Stimulated activated CD4-positive, alpha-beta T cell treated with anti-CD3 and anti-CD28 coated beads, TNF-alpha, amount 100 ng/mL, for 24 hours (primary cell): Measurements from ENCODE around the gene EEF1A2.
A peak's percentile ranks its signal among the peaks of the same experiment; 100 is the strongest.

Experiments
- DNase-seq, 3 experiments: peaks; one replicate each; pipeline ENCODE4 v3.0.0-alpha.2; 2020; ENCODE audit warnings: low read depth in 3 of 3

EEF1A2 gene

DNA sequence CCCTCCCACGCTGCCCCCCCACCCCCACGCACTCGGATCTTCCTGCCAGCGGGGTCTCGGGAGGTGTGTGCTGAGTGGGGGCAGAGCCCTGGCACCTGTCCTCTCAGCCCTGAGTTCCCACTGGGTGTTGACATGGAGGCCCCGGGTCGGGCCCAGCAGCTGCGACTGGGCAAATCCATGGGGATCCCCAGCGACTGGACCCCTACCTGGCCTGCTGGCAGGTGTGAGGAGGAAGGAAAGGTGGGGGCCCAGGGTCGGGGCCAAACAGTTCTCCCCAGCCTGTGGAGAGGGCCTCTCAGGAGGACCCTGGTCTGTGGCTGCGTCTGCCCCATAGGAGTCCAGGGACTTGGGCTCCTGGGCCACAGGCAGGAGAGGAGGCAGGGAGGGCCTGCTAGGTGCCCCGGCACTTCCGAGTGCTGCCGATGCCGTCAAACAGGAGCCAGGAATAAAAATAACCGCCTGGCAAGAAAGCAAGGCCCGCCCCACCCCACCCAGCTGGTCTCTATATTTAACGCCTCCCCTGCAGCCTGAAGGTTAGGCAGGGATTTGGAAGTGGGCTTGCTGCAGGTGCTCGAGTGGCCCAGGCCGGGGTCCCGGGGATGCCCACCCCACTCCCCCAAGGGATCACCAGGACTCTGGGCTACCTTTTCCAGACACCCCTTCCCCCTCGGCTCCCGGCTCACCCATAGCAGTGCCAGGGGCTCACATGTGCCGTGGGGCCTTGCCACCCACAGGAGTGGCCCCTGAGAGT lies 1.4 kb upstream of the EEF1A2 start:
- DNase-seq, result no peak

DNA sequence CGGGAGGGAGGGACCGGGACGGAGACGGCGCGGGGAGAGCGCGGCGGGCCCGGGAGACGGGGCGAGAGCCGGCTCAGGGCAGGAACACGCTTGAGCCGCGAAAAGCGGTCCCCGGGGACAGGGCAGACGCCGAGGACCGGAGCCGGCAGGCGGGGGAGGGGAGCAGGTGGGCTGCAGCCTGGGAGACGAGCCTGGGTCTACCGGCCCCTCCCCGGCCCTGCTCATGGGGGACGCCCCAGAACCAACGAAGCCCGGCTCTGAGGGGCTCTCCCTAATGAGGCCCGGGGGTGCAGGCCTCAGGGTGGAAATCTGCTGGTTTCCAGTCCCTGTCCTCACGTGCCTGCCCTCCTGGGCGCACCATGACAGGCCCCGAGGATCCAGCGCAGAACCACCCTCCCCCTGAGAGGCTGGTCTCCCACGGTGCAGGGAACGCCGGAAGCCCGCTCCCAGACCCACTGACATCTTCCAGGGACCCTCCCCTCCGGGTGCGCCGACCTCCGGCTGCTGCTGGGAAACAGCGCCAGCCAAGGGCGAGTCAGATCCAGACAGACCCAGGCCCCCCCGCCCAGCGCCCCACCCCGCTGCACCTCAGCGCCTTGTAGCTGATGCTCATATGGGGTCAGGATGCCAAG lies 571 bp upstream of the EEF1A2 start:
- no peak for DNase-seq

DNA sequence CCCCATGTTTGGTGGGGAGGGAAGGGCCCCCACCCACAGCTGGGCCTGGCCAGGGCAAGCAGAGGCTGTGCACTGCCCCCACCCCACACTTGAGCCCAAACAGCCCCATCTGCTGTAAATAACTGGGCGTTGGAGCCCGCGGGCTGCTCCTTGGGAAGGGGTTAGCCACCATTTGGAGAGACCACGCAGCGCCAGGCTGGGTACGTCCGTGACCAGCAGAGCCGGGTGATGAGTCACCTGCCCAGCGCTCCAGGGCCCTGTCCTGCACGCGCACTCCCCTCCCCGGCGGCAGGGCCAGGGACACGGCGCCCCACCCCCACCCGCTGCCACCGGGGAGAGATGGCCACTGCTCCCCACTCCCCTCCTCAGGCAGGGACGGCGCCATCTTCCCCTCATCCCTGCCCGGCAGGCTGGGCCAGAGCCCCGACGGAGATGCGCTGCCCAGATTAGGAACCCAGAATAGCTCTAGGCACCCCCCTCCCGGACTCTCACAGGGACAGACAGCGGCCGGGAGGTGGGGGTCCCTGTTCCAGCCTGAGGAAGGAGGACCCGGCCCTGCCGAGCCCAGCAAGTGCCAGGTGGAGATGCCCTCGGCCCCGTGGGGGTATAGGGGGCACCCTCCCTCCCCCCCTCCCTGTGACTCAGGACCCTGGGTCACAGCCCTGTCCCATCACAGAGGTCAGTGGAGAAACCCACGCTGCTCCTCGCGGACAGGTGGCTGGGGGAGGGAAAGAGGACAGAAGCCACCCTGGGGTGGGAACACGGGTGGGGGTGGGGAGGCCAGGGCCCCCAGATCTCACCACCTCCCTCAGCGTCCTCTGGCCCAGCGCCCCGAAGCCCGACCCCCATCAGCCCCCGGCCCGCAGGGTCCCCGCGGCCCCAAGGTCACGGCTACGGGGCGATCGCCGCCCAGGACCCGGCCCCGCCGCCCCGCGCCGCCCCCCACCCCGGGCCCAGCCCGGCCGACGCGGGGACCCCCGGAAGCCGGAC lies 642 bp downstream of the EEF1A2 start:
- DNase-seq, result no peak

DNA sequence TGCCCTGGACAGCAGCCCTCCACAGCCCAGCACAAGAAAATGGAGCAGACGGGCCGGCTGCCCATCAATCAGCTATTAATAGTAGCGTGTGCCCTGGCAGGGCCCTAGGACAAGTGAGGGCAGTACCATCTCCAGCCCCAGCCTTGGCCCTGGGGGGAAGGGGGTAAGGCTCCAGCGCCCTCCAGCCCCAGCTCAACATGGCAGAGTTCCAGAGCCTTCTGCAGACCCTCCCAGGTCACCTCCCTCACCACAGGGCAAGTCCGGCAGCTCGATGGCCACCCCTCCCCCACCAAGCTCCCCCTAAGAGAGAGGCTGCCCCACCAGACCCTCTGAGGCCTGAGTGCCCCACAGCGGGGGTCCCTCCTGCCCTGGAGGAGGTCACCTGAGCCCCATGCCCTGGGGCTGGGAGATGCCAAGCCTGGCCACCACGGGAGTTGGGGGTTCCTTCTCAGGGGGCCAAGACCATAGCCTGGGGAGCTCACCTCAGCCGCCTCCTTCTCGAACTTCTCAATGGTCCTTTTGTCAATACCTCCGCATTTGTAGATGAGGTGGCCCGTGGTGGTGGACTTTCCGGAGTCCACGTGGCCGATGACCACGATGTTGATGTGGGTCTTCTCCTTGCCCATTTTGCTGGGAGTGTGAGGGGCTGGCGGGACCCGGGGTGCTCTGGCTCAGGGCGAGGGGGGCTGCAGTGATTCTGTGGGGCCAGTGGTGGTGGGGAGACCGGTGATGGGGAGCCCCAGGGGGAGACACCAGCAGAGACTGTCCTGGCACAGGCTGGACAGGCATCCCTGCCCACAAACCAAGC lies 1.5 kb downstream of the EEF1A2 start:
- DNase-seq, result no peak

DNA sequence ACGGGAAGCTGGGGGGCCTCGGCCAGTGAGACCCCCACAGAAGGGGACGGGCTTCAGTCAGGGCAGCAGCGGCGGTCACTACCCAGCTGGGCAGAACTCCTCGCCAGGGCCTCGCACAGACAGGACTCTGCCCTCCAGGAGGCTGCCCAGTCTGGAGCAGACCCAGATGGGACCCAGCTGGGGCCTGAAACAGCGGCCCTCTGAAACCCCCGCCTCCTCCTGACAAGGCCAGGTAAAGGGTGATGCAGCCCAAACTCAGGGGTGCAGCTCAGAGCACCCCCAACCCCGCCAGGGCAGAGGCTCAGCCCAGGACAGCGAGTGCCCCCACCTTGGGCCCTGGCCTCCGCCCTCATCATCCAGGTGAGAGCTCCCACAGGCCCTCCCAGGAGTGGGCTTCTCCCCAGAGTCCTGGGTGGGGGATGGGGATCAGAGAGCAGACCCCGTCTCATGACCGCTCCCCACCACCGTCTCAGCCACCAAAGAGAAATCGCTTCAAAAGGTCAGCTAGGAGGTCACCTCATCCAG lies 2.2 kb downstream of the EEF1A2 start:
- DNase-seq, result no peak

DNA sequence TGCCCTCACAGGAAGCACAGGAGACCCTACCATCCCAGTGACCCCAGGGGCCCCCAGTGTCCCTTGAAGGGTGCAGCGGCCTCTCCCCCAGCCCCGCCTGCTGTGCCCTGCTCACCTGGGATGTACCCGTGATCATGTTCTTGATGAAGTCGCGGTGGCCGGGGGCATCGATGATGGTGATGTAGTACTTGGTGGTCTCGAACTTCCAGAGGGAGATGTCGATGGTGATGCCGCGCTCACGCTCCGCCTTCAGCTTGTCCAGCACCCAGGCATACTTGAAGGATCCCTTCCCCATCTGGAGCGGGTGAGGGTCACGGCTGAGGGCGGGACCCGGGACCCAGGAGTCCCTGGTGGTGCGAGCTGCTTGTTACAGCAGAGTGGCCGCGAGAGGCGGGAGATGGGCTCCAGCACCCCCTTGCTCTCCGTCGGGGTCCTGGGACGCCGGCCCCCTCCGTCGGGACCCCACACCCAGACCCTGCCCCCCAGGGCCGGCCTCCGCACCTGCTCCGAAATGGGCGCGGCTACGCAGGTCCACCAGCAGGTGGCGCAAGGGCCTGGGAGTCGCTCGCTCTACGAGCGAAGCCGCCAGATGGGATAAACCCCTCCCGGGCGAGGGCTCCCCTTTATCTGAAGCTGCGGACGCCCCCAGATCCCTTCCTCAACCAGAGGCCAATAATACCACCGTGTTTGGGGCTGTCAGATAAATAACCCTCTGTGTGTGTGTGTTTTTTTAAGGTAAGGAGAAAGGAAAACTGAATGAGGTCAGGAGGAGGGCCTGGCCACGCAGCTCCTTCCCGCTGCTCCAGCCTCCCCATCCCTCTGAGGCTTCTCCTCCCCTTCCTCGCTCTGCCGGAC lies 2.9 kb downstream of the EEF1A2 start:
- peak; percentile 58 to 71 (median 70) for DNase-seq

DNA sequence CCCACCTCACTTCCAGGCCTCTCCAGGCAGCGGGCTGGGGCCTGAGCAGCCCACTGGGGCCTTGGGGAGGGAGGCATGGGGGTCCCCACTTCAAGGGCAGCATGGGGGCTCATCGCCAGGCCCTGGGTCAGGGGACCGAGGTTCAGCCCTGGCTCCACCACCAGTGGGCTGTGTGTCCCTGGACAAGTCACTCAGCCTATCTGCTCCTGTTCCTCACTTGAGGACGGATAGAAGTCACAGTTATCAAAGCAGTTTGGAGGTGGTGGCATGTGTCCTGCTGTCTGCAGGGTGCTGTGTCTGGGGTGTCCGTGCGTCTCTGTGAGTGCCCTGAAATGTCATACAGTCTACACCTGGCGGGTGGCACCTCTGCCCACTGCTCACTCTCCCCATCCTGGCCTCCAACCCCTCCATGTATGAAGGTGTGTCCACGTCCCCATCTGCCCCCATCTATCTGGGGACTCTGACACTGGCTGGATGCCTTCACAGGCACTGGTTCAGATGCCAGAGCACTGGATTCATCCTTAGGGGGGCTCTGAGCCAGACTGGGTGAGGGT lies 3.6 kb downstream of the EEF1A2 start:
- DNase-seq, result no peak

DNA sequence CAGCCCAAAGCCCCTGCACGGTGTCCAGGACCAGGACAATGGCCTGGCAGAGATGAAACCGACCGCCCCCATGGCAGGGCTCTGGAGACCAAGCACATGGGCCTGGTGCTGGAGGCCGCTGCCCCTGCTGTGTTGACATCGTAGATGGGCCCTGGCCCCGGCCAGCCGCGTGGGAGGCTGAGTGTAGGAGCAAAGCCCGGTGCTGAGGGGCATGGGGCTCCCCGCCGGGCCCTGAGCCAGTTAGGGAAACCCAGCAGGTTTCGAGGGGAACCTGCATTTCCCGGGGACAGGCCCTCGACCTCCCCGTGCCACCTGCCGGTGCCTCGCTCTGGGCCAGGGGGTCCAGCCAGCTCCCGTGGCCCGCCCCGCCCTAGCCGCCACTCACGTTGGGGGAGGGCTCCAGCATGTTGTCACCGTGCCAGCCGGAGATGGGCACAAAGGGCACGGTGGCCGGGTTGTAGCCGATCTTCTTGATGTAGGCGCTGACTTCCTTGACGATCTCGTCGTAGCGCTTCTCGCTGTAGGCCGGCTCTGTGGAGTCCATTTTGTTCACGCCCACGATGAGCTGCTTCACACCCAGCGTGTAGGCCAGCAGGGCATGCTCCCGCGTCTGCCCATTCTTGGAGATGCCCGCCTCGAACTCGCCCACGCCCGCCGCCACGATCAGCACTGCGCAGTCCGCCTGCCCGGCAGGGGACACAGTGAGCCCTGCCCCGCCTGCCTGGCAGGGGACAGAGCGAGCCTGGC lies 4.3 kb downstream of the EEF1A2 start:
- no peak for DNase-seq

DNA sequence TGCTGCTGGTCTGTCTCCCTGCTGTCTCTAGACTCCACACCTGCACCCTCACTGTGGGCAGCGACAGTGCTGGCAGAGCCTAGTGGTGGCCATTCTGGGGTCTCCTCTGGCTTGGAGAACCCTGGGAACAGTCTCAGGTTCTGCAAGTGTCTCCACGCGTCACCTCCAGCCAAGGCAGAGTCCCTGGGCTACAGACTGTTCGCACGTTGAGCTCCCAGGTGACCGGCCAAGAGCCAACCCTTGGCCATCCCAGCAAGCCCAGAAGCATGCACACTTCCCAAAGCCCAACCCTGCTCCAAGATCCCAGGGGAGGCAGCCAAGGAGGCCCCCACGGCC lies 4.8 kb downstream of the EEF1A2 start:
- no peak for DNase-seq

DNA sequence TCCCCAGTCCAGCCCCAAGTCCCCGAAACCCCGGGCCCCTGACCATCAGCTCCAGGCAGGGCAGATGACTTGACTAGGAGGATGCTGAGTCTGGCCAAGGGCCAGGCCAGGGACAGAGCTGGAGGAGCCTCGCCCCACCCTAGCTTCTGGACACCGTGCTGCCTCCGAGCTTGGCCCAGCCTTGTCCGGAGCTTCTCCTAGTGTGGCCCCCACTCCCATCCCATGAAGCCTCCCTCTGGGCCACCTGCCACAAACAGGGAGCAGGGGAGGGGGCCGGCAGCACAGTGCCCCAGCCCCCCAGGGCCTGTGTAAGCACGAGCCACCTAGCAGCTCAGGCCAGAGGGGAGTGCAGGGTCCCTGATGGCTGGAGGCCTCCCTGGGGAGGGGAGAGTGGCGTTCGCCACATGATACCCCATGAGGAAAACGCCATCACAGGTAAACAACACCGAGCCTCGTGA lies 5.3 kb downstream of the EEF1A2 start:
- no peak for DNase-seq

DNA sequence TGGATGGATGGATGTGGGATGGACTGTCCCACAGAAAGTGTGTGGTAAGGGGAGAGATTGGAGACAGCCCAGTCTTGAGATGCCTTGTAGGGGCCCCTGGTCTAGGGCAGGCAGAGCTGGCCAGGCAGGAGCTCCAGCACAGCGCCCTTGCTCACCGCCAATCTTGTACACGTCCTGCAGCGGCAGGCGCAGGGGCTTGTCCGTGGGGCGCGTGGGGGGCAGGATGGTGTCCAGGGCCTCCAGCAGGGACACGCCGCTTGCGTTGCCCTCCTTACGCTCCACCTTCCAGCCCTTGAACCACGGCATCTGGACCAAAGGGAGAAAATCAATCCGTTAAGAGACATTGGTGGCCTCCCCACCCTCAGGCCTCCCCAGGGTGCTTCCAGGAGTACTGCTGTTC lies 5.9 kb downstream of the EEF1A2 start:
- no peak for DNase-seq

DNA sequence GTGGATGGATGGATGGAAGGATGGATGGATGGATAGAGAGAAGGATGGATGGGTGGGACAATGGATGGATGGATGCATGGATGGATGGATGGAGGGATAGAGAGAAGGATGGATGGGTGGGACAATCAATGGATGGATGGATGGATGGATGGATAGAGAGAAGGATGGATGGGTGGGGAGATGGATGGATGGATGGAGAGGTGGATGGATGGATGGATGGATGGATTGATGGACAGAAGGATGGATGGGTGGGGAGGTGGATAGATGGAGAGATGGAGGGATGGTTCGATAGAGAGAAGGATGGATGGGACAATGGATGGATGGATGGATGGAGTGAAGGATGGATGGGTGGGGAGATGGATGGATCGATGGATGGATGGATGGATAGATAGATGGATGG lies 6.4 kb downstream of the EEF1A2 start:
- no peak for DNase-seq

DNA sequence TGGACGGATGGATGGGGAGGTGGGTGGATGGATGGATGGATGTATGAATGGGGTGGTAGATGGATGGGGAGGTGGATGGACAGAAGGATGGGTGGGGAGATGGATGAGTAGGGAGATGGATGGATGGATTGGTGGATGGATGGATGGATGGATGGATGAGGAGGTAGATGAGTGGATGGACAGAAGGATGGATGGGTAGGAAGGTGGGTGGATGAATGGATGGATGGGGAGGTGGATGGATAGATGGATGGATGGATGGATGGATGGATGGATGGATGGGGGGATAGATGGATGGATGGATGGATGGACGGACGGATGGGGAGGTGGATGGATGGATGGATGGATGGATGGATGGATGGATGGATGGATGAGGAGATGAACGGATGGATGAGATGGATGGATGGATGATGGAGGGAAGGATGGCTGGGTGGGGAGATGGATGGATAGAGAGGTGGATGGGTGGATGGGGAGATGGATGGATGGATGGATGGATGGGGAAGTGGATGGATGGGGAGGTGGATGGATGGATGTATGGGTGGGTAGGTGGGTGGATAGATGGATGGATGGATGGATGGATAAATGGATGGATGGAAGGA lies 7.2 kb downstream of the EEF1A2 start:
- DNase-seq, result no peak

DNA sequence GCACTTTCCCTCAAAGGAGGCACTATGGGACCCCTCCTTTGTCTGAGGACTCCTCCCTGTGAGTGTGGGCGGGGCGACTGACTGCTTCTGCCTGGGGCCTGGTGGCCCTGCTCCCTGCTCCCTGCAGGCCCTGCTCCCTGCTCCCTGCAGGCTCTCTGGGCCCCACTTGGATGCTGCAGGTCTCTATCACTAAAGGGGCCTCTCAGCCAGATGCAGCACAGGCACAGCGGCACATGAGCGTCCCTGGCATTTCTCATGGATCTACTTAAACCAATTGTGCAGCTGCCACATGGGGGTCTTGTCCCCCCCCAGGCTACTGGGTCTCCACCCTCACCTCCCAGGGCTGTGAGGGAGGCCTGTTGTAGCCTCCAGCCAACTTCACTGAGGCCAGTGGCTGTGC lies 7.8 kb downstream of the EEF1A2 start:
- DNase-seq, result no peak

DNA sequence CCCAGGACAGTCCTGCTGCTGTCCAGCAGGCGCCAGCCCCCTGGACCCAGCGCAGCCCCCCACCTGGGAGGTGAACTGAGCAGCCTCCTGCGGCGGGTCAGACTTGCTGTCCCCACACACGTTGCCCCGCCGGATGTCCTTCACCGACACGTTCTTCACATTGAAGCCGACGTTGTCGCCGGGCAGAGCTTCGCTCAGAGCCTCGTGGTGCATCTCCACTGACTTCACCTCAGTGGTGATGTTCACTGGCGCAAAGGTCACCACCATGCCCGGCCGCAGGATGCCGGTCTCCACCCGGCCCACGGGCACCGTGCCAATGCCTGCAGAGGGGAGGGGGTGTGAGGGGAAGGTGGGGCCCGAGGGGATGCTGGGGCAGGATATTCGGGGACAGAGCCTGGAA lies 8.5 kb downstream of the EEF1A2 start:
- no peak for DNase-seq

DNA sequence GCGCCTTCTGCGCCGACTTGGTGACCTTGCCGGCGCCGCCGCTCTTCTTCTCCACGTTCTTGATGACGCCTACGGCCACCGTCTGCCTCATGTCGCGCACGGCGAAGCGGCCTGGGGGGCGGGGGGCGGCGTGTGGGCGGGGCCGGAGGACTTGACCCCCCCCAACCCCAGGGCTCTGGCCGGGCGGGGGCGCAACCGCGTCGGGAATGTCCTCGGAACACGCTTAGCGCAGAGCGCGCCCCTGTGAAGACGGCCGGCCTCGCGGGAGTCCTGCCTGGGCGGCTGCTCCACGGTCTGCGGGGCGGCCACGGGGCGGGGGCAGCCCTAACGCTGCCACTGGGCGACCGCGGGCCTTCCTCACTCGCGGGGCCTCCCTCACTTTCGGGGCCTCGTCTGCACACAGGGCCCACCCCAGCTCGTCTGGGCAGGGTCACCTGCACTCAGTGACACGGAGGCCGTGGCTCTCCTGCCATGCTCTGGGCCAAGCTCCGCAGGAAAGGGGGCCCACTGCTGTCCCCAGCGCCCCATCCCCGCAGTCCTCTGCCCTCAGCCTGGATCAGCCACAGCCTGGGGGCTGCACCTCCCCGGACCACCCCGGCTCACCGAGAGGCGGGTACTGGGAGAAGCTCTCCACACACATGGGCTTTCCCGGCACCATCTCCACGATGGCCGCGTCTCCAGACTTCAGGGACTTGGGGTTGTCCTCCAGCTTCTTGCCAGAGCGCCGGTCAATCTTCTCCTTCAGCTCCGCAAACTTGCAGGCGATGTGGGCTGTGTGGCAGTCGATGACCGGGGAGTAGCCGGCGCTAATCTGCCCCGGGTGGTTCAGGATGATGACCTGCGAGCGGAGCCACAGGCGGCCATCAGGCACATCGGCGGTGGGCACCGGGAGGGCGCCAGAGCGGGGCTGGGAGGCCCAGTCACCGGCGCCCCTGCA lies 10.3 kb downstream of the EEF1A2 start:
- no peak for DNase-seq

DNA sequence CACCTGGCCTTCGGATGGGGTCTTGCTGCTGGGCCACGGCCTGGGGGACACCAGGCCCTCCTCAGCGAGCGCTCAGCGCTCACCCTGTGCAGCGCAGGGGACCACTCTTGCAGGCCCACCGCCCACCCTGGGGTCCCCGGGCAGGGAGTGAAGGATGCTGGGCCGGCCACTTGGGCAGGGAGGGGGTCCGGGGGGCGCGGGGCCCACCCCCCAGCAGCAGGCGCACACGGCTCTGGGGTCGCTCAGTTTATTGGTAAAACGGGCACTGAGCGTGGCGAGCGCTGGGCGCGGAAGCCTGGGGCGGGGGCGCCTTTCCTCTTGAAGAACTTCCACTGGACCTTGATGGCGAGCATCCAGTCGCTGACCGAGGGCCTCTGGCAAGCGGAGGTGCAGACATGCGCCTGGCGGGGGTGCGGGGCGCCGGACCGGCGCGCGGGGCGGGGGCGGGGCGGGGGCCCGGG lies 11.1 kb downstream of the EEF1A2 start:
- no peak for DNase-seq
